ENCODE data around the gene TCEANC.

DNA sequence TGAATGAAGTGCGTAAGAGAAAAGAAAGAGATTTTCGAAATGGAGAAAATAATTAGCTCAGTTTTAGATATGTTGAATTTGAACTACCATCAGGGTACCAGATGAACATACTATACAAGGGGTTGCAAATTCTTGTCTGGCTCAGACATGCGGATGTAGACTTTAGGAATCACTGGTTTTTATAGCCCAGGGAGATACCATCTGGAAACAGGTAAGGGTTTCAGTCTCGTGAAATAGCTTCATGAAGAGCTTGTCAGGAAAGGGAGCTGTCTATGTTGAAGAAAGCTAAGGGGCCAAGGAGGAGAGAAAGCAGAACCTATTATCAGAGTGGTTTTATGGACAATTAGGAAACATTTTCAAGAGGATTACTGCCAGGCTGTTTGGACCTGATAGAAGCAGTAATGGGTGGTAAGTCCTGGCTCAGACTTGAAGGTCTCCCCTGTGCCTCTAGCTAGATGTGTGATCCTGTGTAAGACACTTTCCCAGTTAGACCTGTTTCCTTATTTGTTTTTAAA lies 42.7 kb downstream of the TCEANC start:
- TF ChIP-seq EZH2phosphoT487 (IDR thresholded peaks at IDR 0.05; ENCODE audit: insufficient read depth, low read depth) (no peak), EZH2 (IDR thresholded peaks at IDR 0.05; ENCODE audit: insufficient read depth, poor library complexity, severe bottlenecking) (no peak)

Data from GM23248 (cell line).